ENCODE measurements around the gene MMP25. TPM values are rescaled to one million over a fixed set of nuclear protein-coding genes. Genes with fewer than 3 reads are reported as not detected.

The MMP25 gene
- total RNA-seq, 1 donor from 2014 or later, result 0.16 TPM

GRCh38 chr16:3013491-3013951, 32.8 kb upstream of the MMP25 start:
- Mint-ChIP-seq H3K27me3 (ENCODE audit: low read depth) (peaks cover 56% of the 10 kb centered on the region), H3K27ac (peak overlapping the region; percentile 97), H3K36me3 (peaks cover 4% of the 10 kb centered on the region), H3K9me3 (no peaks in the 10 kb centered on the region), H3K4me1 (peaks cover 70% of the 10 kb centered on the region), H3K4me3 (peak overlapping the region; percentile 60)
- TF ChIP-seq CTCF (IDR thresholded peaks at IDR 0.05; ENCODE audit: unreplicated experiment), result no peak
- no peak for DNase-seq (ENCODE audit: low spot score in 2 of 2, unreplicated experiment in 2 of 2)

GRCh38 chr16:3013998-3014690, 32.2 kb upstream of the MMP25 start:
- Mint-ChIP-seq H3K4me1 (peaks cover 66% of the 10 kb centered on the region), H3K4me3 (peak overlapping the region; percentile 42), H3K36me3 (peaks cover 4% of the 10 kb centered on the region), H3K9me3 (no peaks in the 10 kb centered on the region), H3K27me3 (ENCODE audit: low read depth) (peaks cover 54% of the 10 kb centered on the region), H3K27ac (peak overlapping the region; percentile 76)
- DNase-seq (ENCODE audit: low spot score in 2 of 2, unreplicated experiment in 2 of 2), result no peak
- no peak for TF ChIP-seq CTCF (IDR thresholded peaks at IDR 0.05; ENCODE audit: unreplicated experiment)

- TF ChIP-seq CTCF (IDR thresholded peaks at IDR 0.05; ENCODE audit: unreplicated experiment), result no peak
- Mint-ChIP-seq H3K9me3 (no peaks in the 10 kb centered on the region), H3K4me1 (peaks cover 62% of the 10 kb centered on the region), H3K36me3 (peaks cover 4% of the 10 kb centered on the region), H3K27me3 (ENCODE audit: low read depth) (peaks cover 52% of the 10 kb centered on the region), H3K4me3 (peak overlapping the region; percentile 37), H3K27ac (peak overlapping the region; percentile 80)
- DNase-seq (ENCODE audit: low spot score in 2 of 2, unreplicated experiment in 2 of 2), result no peak
Observed at GRCh38 chr16:3014971-3015370, 31.4 kb upstream of the MMP25 start.

GRCh38 chr16:3015865-3016521, 30.4 kb upstream of the MMP25 start:
- no peaks in the 10 kb centered on the region for H3K9me3 Mint-ChIP-seq
- TF ChIP-seq CTCF (IDR thresholded peaks at IDR 0.05; ENCODE audit: unreplicated experiment), result no peak
- H3K27me3 Mint-ChIP-seq (ENCODE audit: low read depth), result peaks cover 53% of the 10 kb centered on the region
- peak overlapping the region; percentile 93 for H3K27ac Mint-ChIP-seq
- H3K4me3 Mint-ChIP-seq, result peak overlapping the region; percentile 89
- DNase-seq (ENCODE audit: low spot score in 2 of 2, unreplicated experiment in 2 of 2), result no peak
- peaks cover 59% of the 10 kb centered on the region for H3K4me1 Mint-ChIP-seq
- peaks cover 4% of the 10 kb centered on the region for H3K36me3 Mint-ChIP-seq

- no peak for DNase-seq (ENCODE audit: low spot score in 2 of 2, unreplicated experiment in 2 of 2)
- peaks cover 4% of the 10 kb centered on the region for H3K36me3 Mint-ChIP-seq
- peak overlapping the region; percentile 89 for H3K4me3 Mint-ChIP-seq
- H3K4me1 Mint-ChIP-seq, result peaks cover 64% of the 10 kb centered on the region
- no peaks in the 10 kb centered on the region for H3K9me3 Mint-ChIP-seq
- no peak for TF ChIP-seq CTCF (IDR thresholded peaks at IDR 0.05; ENCODE audit: unreplicated experiment)
- H3K27ac Mint-ChIP-seq, result peak overlapping the region; percentile 90
- H3K27me3 Mint-ChIP-seq (ENCODE audit: low read depth), result peaks cover 46% of the 10 kb centered on the region
Observed at GRCh38 chr16:3017344-3017743, 29.0 kb upstream of the MMP25 start.
